Uterus (tissue), 2 donors: ENCODE measurements around the gene TSTD2.

Experiments
- CTCF ChIP-seq, 4 experiments: fragments of 200-600 bp in 2 of 4; fragments of 450-650 bp in 2 of 4; sonication (generic) in 2 of 4; IDR thresholded peaks; one replicate each; pipeline ENCODE4 v1.5.1; 2016 to 2019; ENCODE audit warnings: antibody characterized with exemption in 4 of 4, mild to moderate bottlenecking in 2 of 4, moderate library complexity in 1 of 4
- POLR2A ChIP-seq, 2 donors: fragments of 450-650 bp; IDR thresholded peaks; one replicate each; pipeline ENCODE4 v1.6.1; 2016; ENCODE audit warnings: antibody characterized with exemption in 2 of 2, mild to moderate bottlenecking in 1 of 2, moderate library complexity in 1 of 2

DNA sequence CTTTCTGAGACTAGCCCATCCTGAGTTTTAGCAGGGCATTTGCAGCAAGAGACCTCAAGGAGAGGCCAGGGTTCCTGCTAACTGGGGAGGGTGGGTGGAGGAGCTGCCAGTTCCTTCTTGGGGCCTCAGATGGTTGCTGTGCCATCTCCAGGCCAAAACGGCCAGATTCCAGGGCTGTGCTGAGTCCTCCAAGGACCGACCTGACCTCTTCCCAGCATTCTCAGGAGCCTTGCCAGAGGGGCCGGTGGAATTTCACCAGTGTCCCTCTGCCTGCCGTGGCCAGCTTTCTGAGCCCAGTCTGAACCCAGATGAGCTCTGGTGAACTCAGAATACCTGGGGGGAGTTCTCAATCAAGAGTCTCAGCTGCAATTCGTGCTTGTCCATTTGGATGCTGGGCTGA, 54.3 kb downstream of the TSTD2 start:
- TF ChIP-seq CTCF (IDR thresholded peaks at IDR 0.05), result no peak
- no peak for TF ChIP-seq POLR2A (IDR thresholded peaks at IDR 0.05)
